GM18520 (cell line): Measurements from ENCODE around the gene HERC5.
"Not testable (repeated sequence)": the region's sequence is repeated elsewhere in the genome, so short reads cannot be mapped to it uniquely, and the experiment has no call there.

ENCODE experiments used
- ATAC-seq: cut with Tn5 transposase; IDR thresholded peaks from one replicate; pipeline ENCODE4 v1.9.1; 2021; ENCODE audit not compliant: unreplicated experiment

HERC5 gene

DNA sequence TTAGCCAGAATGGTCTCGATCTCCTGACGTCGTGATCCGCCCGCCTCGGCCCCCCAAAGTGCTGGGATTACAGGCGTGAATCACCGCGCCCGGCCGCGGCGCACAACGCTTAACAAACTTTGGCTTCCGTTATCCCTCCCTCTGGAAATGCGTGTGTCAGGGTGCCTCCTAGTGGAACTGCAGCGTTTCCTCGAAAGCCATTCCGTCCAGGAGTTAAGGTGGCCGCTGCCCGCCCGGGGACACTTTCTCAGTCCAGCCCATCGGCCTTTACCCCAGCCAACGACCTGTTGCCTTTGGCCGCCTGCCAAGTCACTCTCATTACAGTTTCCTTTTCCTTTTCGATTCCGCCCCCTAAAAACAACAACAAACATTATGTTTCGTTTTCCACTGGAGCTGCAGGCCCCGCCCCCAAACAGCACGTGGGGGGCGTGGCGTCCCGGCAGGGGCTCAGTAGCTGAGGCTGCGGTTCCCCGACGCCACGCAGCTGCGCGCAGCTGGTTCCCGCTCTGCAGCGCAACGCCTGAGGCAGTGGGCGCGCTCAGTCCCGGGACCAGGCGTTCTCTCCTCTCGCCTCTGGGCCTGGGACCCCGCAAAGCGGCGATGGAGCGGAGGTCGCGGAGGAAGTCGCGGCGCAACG is at the start of gene HERC5:
HERC5 (plus strand) TSS at position 450 of the 637 bp plus-strand sequence; CDS start at position 601, 151 bp downstream.
- peak; percentile 90 for ATAC-seq

DNA sequence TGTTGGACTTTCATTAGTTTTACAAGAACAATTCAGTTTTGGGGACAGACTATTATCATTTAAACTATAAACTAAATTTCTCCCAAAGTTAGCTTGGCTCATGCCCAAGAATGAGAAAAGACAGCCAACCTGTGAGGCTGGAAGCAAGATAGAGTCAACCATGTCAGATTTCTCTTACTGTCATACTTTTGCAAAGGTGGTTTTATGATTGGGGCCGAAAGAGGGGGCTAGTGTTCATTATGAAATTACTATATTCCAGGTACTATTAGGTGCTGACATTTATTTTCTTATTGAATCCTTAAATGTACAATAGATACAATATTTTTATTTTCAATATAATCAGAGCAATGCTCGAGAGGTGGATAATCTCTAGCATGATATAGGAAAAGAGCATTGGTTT is 47.7 kb upstream of the HERC5 start:
- no peak for ATAC-seq

DNA sequence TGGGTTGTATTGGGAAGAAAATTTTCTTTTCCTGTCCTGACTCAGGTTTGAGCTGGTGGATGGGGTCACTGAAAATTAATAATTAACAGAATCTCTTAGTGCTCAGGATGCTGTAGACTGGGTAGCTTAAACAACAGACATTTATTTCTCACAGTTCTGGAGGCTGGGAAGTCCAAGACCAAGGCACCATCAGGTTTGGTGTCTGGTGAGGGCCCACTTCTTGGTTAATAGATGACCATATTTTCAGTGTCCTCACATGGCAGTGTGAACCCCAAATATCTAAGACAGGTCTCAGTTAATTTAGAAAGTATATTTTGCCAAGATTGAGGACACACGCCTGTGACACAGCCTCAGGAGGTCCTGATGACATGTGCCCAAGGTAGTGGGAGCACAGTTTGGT is 47.1 kb upstream of the HERC5 start:
- no peak for ATAC-seq

DNA sequence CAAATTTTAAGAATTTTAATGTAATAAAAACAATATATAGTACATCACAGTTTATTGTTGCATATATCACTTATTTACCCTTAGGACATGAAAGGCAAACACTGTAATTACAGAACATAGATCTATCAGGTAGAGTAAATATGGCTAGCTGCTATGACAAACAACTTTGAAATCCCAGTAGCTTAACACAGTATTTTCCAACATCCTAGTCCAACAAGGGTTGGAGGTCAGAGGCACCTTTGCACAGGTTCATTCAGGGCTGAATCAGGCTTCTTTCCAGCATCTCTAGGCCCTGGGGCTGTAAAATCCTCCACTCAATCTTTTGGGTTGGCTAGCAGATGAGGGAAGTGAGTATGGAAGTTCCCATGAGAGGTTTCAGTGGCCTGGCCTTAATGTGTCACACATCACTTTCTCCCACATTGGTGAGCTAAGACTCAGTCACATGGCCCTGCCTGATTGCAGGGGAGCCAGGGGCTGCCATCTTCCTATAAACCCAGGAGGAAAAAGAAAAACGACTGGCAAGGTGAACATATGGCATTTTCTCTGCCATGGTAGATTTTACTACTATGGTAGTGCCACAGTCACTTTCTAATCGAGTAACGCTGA is 45.3 kb upstream of the HERC5 start:
- no peak for ATAC-seq

DNA sequence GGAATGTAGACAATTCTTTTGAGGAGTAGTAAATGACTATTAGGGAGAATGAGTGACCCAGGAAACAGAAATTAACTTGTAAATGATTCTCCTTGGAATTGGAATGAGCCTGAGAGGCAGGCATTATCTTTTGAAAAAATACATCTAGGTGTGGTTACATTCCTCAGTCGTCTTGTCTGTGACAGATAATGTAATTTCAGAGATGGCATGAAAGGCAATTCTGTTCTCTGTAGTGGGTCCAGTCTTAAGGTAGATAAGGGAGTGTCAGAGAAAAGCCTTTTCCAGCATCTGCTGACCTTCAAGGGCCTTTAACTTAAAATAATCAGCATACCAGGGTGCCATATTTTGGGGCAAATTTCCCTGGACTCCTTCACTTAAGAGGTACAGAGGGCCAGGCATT is 43.1 kb upstream of the HERC5 start:
- ATAC-seq: no peak

DNA sequence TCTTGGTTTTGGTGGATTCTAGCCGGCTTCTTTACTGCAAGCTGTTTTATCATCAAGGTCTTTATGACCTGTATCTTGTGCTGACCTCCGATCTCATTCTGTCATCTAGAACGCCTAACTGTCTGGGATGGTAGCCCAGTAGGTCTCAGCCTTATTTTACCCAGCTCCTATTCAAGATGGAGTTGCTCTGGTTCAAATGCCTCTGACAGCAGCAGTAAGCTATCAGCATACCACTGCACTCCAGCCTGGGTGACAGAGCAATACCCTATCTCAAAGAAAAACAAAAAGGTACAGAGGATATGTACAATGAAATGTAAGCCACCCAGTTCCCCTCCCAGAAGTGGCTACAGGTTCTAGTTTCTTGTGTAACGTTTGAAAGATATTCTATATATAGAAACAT is 42.2 kb upstream of the HERC5 start:
- ATAC-seq: no peak

DNA sequence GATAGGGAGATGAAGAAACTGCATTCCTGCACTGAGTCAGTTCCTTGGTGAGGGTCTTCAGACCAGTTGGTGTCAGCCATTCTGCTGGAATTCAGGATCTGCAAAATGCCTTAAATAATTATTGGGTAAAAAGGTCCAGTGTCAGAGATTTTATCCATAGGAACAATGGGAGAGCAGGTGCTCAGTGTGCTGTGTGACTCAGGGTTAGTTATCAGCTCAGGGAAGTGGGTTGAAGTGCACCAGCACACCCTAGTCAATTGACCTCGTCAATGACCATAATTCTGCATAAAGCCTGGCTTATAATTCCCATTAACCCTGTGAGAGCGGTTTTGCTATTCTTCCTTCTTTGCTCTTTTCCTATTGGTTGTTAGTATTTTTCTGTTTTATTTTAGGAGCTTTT is 40.9 kb upstream of the HERC5 start:
- ATAC-seq: no peak

DNA sequence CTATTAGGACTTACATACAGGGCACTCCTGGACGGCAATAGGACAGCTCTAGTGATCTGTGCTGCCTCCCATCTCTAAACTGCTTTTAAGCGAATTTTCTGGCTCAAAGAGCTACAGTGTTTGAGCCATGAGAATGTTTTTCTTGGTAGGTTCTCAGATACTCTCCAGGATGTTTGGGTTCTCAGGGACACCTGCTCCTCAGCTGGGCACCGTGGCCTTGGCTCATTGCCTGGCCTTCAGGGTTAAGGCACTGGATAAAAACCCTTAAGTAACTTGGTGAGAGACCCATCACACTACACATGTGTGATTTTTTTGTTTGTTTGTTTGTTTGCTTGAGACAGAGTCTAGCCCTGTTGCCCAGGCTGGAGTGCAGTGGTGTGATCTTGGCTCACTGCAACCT is 38.5 kb upstream of the HERC5 start:
- no peak for ATAC-seq

DNA sequence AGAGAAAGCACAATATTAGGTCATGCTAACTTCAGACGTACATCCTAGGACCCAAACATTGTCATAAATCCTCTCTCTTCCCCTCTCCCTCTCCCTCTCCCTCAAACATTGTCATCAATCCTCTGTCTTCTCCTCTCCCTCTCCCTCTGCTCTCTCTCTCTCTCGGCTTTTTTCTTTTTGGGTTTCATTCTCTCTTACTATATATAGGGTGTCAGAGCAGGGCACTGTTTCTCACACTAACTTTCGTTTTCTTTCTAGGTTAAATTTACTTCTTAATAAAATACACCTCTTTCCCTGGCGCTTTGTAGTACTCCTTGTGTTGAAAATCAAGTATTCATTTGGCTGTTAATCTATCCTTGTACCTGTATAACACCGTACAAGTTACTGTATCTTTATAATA is 37.0 kb upstream of the HERC5 start:
- ATAC-seq: no peak

DNA sequence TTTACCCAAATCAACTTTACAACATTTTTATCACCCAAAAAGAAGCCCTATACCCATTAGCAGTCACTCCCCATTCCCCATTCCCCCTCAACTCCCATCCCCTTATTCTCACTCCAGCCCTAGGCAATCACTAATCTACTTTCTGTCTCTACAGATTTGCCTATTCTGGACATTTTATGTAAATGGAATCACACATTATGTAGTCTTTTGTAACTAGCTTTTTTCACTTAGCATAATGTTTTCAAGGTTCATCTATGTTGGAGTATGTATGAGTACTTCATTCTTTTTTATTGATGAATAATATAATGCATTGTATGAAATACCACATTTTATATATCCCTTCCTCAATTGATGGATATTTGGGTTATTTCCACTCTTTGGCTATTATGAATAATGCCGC is 36.1 kb upstream of the HERC5 start:
- no peak for ATAC-seq

DNA sequence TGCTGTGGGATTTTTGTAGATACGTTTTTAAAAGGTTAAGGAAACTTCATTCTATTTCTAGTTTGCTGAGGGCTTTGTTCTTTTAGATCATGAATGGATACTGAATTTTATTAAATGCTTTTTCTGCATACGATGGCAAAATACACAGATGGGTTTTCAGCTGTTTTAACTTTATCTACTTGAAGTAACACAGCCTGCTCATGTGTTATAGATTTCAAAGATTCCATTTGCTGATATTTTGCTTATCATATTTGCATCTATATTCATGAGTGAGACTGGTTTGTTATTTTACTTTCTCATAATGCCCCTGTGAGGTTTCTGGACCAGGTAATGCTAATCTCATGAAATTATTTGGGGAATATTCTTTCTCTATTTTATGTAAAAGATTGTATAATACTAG is 34.5 kb upstream of the HERC5 start:
- no peak for ATAC-seq

DNA sequence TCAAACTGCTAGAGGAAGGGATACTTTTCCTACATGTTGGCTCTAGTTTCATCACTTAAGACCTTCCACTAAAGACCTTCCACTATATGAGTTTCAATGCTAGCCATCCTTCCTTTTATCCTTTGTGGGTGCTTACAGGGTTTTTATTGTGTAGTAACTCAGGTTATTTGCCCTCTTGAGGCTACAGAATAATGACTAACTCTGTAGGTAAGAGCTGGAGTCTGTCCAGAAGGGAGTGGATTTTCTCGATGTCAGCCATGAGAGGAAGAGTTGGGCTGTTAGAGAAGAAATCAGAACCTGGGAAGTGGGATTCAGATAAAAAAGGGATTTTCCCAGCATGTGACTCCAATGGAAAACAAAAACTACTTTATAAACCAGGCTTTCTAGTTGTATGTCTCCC is 27.5 kb upstream of the HERC5 start:
- no peak for ATAC-seq

DNA sequence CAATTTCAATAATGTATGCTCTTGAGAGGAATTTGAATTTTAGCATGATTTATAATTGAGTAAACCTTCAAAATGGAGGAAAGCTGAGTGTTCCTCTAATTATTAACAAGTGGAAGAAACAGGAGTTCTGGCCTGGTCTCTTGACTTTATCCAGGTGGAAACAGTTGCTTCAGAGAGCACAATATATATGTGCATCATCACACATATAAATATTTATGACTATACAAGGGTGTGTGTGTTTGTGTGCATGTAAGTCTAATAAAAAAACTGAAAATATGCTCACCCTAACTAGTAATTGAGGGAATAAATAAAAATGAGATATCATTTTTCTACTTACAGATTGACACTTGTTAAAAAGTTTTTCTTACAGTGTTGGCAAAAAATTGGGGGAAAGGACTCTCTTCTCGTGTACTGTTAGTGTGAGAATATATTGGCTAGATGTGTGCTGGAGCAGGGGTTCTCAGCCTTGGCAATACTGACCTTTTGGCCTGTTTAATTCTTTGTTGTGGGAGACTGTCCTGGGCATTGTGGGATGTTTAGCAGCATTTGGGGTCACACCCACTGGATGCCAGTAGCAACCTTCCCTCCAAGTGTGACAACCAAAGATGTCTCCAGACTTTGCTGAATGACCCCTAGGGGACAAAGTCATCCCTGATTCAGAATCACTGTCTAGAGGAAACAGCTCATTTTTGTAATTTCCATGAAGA is 20.8 kb upstream of the HERC5 start:
- ATAC-seq: no peak

DNA sequence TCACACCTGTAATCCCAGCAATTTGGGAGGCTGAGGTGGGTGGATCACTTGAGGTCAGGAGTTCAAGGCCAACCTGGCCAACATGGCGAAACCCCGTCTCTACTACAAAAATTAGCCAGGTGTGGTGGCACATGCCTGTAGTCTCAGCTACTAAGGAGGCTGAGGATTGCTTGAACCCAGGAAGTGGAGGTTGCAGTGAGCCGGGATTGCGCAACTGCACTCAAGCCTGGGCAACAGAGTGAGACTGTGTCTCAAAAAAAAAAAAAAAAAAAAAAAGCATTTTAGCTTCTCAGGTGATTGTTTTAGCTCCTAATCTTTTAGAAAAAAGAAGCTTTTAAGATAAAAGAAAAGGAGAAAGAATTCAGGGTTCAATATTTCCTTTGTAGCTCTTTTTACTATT is 19.0 kb upstream of the HERC5 start:
- not testable (repeated sequence) for ATAC-seq

DNA sequence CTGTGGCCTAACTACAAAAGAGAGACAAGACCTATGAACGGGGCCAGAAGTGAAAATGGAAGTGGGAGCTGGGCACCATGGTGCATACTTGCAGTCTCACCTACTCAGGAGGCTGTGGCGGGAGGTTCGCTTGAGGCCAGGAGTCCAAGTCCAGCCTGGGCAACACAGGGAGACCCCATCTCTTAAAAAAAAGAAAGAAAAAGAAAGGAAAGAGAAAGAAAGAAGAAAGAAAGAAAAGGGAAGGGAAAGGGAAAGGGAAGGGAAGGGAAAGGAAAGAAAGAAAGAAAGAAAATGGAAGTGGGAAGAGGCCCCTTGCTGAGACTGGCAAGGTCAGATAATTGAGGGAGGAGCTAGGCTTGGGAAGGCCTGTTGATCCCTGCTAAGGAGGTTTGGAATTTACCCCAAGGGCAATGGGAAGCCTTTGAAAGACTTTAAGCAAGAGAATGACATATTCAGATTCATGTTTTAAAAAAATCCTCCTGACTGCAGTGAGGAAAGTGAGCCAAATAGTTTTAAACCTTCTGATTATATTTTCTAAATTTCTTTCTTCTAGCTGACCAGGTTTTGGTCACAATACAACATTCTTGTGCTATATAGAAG is 17.7 kb upstream of the HERC5 start:
- ATAC-seq: no peak

DNA sequence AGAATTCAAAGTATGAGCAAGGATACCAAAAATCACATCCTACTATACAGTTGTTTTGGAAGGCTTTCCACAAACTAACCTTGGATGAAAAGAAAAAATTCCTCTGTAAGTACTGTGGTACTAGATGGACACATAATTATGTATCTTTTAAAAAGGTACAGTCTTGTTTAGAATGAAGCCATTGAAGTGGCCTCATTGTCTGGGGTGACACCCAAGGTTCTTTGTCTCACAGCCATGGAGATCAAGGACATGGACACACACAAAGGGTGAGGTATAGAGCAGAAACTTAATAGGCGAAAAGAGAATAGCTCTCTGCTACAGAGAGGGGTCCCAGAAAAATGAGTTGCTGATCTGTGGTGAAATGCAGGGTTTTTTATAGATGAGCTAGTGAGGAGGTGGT is 16.8 kb upstream of the HERC5 start:
- no peak for ATAC-seq

DNA sequence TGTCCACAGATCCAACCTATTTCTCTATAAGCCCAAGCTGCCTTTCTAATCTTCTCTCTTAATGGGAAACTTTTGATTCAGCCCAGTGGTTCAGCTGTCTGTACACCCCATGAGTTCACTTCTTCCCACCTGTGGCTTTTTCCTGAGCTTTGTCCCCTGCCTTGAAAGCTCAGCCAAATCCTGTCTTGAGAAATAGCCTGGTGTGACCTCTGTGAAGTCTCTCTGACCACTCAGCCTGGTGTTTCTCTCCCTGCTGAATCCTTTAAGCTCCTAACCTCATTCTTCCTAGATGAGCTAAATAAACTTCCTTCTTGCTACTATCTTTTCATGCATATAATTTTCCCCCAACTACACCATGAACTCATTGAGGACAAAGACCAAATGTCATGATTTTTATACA is 15.2 kb upstream of the HERC5 start:
- ATAC-seq: no peak

DNA sequence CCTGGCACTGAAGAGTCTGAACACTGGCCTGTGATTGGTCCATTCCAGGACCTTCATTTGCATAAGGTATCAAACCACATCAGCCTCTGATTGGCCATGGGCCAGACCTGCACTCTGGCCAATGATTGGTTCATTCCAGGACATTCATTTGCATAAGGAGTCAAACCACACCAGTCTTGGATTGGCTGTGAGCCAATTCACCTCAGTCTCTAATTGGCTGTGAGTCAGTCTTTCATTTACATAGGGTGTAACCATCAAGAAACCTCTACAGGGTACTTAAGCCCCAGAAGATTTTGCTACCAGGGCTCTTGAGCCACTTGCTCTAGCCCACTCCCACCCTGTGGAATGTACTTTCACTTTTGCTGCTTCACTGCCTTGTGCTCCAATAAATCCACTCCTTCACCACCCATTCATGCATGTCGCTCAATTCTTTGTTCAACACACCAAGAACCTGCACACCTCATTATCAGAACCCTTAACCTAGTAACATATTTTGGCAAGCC is 14.2 kb upstream of the HERC5 start:
- no peak for ATAC-seq

DNA sequence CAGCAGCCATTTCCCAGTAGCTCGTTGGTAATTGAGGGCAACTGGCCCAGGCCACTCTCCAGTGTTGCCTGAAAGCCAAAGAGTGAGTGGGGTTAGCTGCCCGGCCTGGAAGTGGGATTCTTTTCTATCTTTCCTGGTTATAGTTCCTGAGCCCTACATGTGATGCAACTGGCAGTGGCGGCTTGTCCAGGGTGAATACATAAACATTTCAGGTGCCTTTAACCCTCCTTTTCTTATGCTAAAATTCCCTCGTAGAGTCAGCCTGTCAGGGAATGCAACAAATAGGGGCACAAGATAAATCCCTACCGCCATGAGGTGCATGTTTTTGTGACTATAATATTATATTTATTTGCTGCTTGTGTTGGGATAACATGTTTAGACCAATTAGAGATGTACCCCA is 13.4 kb upstream of the HERC5 start:
- no peak for ATAC-seq

DNA sequence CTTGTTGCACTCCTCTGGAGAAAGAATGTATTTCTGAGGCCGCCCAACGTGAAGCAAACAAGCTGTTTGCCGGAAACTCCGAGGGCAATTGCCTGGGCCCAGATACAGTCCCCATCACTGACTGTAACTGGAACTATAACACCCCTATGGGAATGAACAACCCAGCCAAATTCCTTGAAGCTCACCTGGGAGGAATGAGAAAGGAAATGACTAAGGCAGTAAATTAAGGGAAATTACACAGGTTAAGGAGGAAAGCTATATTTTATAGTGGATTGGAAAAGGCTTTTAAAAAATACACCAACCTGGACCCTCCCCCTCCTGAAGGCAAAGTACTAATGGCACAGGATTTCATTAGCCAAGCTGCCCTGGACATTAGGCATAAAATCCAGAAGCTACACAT is 11.7 kb upstream of the HERC5 start:
- no peak for ATAC-seq

DNA sequence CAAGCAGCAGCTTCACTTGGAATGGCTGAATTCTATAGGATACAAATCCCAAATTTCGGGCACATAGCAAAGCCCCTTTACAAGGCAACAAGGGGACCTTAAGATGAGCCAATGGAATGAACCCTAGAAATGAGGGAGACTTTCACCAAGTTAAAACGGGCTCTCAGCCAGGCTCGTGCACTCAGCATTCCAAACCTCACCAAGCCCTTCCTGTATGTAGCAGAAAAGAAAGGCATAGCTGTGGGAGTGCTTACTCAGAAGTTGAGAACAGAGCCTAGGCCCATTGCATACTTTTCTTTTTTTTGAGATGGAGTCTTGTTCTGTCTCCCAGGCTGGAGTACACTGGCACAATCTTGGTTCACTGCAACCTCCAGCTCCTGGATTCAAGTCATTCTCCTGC is 10.8 kb upstream of the HERC5 start:
- no peak for ATAC-seq
